Measurements from ENCODE around the gene HTR3B. TPM values are rescaled to one million over a fixed set of nuclear protein-coding genes. Genes with fewer than 3 reads are reported as not detected.
"Not testable (repeated sequence)": the region's sequence is repeated elsewhere in the genome, so short reads cannot be mapped to it uniquely, and the experiment has no call there.

Gene HTR3B
- total RNA-seq, 1 donor from 2014 or later: not detected

DNA sequence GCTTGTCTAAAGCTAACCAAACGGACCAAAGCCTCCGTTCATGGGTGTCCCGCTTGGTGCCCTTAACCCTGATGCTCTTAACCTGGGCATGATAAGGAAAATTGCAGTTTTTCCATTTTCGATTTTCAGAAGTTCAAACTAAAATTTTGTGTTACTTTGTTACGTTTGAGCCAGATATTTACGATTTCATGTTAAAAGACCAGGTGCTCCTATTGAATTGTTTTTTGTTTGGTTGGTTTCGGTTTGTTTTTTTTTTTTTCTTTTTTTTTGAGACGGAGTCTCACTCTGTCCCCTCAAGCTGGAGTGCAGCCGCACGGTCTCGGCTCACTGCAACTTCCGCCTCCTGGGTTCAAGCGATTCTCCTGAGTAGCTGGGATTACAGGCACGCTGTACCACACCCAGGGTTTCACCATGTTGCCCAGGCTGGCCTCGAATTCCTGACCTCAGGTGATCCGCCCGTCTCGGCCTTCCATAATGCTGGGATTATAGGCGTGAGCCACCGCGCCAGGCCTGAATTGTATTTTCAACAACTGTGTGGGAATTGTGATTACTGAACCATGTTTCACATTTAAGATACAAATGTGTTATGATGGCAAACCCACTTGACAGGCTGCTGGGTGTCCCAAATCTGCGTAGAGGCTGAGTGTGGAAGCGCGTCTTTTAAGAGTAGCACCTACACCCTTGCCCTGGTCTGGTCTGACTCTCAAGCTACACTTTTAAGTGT is 28.4 kb upstream of the HTR3B start:
- Mint-ChIP-seq H3K4me3 (ENCODE audit: unreplicated experiment) (peak overlapping the region; percentile 99), H3K36me3 (ENCODE audit: unreplicated experiment) (no peaks in the 10 kb centered on the region), H3K9me3 (ENCODE audit: unreplicated experiment) (peaks cover 9% of the 10 kb centered on the region), H3K27ac (ENCODE audit: unreplicated experiment) (peak overlapping the region; percentile 100), H3K4me1 (ENCODE audit: low read depth, unreplicated experiment) (peaks cover 13% of the 10 kb centered on the region), H3K27me3 (ENCODE audit: unreplicated experiment) (peaks cover 7% of the 10 kb centered on the region)
- DNase-seq: no peak
- TF ChIP-seq, protein P1, sequence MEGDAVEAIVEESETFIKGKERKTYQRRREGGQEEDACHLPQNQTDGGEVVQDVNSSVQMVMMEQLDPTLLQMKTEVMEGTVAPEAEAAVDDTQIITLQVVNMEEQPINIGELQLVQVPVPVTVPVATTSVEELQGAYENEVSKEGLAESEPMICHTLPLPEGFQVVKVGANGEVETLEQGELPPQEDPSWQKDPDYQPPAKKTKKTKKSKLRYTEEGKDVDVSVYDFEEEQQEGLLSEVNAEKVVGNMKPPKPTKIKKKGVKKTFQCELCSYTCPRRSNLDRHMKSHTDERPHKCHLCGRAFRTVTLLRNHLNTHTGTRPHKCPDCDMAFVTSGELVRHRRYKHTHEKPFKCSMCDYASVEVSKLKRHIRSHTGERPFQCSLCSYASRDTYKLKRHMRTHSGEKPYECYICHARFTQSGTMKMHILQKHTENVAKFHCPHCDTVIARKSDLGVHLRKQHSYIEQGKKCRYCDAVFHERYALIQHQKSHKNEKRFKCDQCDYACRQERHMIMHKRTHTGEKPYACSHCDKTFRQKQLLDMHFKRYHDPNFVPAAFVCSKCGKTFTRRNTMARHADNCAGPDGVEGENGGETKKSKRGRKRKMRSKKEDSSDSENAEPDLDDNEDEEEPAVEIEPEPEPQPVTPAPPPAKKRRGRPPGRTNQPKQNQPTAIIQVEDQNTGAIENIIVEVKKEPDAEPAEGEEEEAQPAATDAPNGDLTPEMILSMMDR (IDR thresholded peaks at IDR 0.05; ENCODE audit: partially characterized antibody, unreplicated experiment): no peak

DNA sequence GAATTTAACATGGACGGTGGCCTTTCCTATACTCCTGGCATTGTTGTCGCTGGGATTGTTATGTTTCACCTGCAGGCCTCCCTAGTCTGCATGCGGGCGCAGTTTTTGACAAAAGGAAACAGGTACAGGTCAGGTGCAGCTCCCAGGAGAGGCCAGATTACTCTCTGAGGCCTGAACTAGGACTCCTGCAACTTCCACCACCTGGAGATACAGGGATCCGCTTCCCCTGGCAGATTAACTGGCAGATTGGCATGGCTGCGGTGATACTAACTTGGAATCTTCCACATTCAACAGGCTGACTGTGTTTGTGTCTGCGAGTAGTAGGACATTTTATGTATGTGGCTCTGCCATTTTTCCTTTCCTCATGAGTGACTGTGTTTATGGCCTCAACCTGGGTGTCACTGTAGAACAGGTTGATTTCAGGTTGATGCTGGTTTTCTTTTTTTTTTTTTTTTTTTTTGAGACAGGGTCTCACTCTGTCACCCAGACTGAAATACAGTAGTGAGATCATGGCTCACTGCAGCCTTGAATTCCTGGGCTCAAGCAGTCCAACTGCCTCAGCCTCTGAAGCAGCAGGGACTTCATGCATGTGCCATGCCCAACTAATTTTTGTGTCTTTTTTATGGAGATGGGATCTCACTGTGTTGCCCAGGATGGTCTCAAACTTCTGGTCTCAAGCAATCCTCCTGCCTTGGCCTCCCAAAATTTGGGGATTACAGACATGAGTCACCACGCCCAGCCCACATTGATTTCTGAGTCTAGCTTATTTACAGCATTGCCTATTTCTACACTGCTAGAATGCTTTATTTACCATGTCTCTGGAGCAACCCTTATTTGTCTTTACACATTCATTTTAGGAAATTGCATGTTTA is 27.6 kb upstream of the HTR3B start:
- DNase-seq: no peak
- Mint-ChIP-seq H3K36me3 (ENCODE audit: unreplicated experiment) (no peaks in the 10 kb centered on the region), H3K27ac (ENCODE audit: unreplicated experiment) (peak overlapping the region; percentile 100), H3K9me3 (ENCODE audit: unreplicated experiment) (peaks cover 9% of the 10 kb centered on the region), H3K27me3 (ENCODE audit: unreplicated experiment) (peaks cover 7% of the 10 kb centered on the region), H3K4me3 (ENCODE audit: unreplicated experiment) (peak overlapping the region; percentile 99), H3K4me1 (ENCODE audit: low read depth, unreplicated experiment) (peaks cover 15% of the 10 kb centered on the region)
- TF ChIP-seq, protein P1 (IDR thresholded peaks at IDR 0.05; ENCODE audit: partially characterized antibody, unreplicated experiment): no peak

DNA sequence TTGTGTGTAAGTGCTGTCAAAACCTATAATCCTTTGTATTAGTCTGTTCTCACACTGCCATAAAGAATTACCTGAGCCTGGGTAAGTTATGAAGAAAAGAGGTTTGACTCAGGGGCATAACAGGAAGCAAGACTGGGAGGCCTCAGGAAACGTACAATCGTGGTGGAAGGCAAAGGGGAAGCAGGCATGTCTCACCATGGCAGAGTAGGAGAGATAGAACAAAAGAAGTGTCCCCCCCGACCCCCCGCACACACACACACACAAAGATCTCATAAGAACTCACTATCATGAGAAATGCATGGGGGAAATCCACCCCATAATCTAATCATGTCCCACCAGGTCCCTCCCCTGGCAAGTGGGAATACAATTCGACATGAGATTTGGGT is 26.9 kb upstream of the HTR3B start:
- TF ChIP-seq, protein P1 (IDR thresholded peaks at IDR 0.05; ENCODE audit: partially characterized antibody, unreplicated experiment): no peak
- Mint-ChIP-seq H3K36me3 (ENCODE audit: unreplicated experiment) (no peaks in the 10 kb centered on the region), H3K27me3 (ENCODE audit: unreplicated experiment) (peaks cover 9% of the 10 kb centered on the region), H3K4me3 (ENCODE audit: unreplicated experiment) (no peak overlapping the region), H3K27ac (ENCODE audit: unreplicated experiment) (no peak overlapping the region), H3K9me3 (ENCODE audit: unreplicated experiment) (peaks cover 9% of the 10 kb centered on the region), H3K4me1 (ENCODE audit: low read depth, unreplicated experiment) (peaks cover 15% of the 10 kb centered on the region)
- DNase-seq: no peak

DNA sequence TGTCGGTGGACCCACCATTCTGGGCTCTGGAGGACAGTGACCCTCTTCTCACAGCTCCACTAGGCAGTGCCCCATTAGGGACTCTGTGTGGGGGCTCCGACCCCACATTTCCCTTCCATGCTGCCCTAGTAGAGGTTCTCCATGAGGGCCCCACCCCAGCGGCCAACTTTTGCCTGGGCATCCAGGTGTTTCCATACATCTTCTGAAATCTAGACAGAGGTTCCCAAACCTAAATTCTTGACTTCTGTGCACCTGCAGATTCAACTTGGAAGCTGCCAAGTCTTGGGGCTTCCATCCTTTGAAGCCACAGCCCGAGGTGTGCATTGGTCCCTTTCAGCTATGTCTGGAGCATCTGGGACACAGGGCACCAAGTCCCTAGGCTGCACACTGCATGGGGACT is 25.1 kb upstream of the HTR3B start:
- peaks cover 12% of the 10 kb centered on the region for H3K27me3 Mint-ChIP-seq (ENCODE audit: unreplicated experiment)
- not testable (repeated sequence) for DNase-seq; H3K4me1 Mint-ChIP-seq (ENCODE audit: low read depth, unreplicated experiment); H3K9me3 Mint-ChIP-seq (ENCODE audit: unreplicated experiment); H3K36me3 Mint-ChIP-seq (ENCODE audit: unreplicated experiment); H3K27ac Mint-ChIP-seq (ENCODE audit: unreplicated experiment); H3K4me3 Mint-ChIP-seq (ENCODE audit: unreplicated experiment)

DNA sequence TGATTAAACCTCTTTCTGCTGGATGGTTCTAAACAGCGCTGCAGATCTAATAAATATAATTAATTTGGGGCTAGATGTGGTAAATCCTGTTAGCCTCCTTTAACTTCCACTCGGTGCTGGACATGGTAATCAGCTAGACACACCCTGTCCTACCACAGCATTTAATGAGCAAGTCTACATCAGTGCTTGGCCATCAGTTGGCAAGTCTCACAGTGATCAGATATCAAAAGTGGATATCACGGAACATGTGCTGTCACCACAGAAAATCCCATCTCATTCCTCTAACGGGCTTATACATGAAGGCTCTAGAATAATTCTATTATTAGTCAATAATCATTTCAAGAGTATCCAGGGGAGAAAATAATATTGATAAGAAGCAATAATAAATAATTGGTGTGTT is 23.6 kb upstream of the HTR3B start:
- H3K36me3 Mint-ChIP-seq (ENCODE audit: unreplicated experiment): no peaks in the 10 kb centered on the region
- H3K4me1 Mint-ChIP-seq (ENCODE audit: low read depth, unreplicated experiment): peaks cover 6% of the 10 kb centered on the region
- H3K27ac Mint-ChIP-seq (ENCODE audit: unreplicated experiment): no peak overlapping the region
- DNase-seq: no peak
- peaks cover 8% of the 10 kb centered on the region for H3K27me3 Mint-ChIP-seq (ENCODE audit: unreplicated experiment)
- TF ChIP-seq, protein P1 (IDR thresholded peaks at IDR 0.05; ENCODE audit: partially characterized antibody, unreplicated experiment): no peak
- no peak overlapping the region for H3K4me3 Mint-ChIP-seq (ENCODE audit: unreplicated experiment)
- H3K9me3 Mint-ChIP-seq (ENCODE audit: unreplicated experiment): peaks cover 6% of the 10 kb centered on the region

Measured in glutamatergic neuron (in vitro differentiated cells).